Measurements from ENCODE around the gene SLC22A12.

The SLC22A12 gene

GRCh38 chr11:64563966-64564365 lies 27.1 kb upstream of the SLC22A12 start:
- DNase-seq (ENCODE audit: low spot score), result no peak

- DNase-seq (ENCODE audit: low spot score), result no peak
Observed at GRCh38 chr11:64564419-64564818, 26.6 kb upstream of the SLC22A12 start.

GRCh38 chr11:64564947-64565889 lies 25.8 kb upstream of the SLC22A12 start:
- DNase-seq (ENCODE audit: low spot score), result no peak

- peak; percentile 88 for DNase-seq (ENCODE audit: low spot score)
Observed at GRCh38 chr11:64566042-64566914, 24.7 kb upstream of the SLC22A12 start.

- no peak for DNase-seq (ENCODE audit: low spot score)
Observed at GRCh38 chr11:64566915-64567891, 23.8 kb upstream of the SLC22A12 start.

- no peak for DNase-seq (ENCODE audit: low spot score)
Observed at GRCh38 chr11:64568041-64568571, 22.9 kb upstream of the SLC22A12 start.

- no peak for DNase-seq (ENCODE audit: low spot score)
Observed at GRCh38 chr11:64568584-64569140, 22.4 kb upstream of the SLC22A12 start.

- DNase-seq (ENCODE audit: low spot score), result no peak
Observed at GRCh38 chr11:64569300-64569970, 21.6 kb upstream of the SLC22A12 start.

- DNase-seq (ENCODE audit: low spot score), result no peak
Observed at GRCh38 chr11:64570341-64570740, 20.7 kb upstream of the SLC22A12 start.

GRCh38 chr11:64571050-64571409 lies 20.0 kb upstream of the SLC22A12 start:
- DNase-seq (ENCODE audit: low spot score), result no peak

GRCh38 chr11:64571410-64572091 lies 19.5 kb upstream of the SLC22A12 start:
- no peak for DNase-seq (ENCODE audit: low spot score)

- no peak for DNase-seq (ENCODE audit: low spot score)
Observed at GRCh38 chr11:64572143-64572542, 18.9 kb upstream of the SLC22A12 start.

GRCh38 chr11:64577202-64577601 lies 13.8 kb upstream of the SLC22A12 start:
- DNase-seq (ENCODE audit: low spot score), result no peak

- DNase-seq (ENCODE audit: low spot score), result peak; percentile 93
Observed at GRCh38 chr11:64580412-64580811, 10.6 kb upstream of the SLC22A12 start.

GRCh38 chr11:64581057-64581523 lies 9.9 kb upstream of the SLC22A12 start:
- DNase-seq (ENCODE audit: low spot score), result peak; percentile 34

GRCh38 chr11:64582885-64583284 lies 8.1 kb upstream of the SLC22A12 start:
- DNase-seq (ENCODE audit: low spot score), result no peak

GRCh38 chr11:64583296-64584262 lies 7.4 kb upstream of the SLC22A12 start:
- peak; percentile 80 for DNase-seq (ENCODE audit: low spot score)

GRCh38 chr11:64585150-64585549 lies 5.9 kb upstream of the SLC22A12 start:
- peak; percentile 26 for DNase-seq (ENCODE audit: low spot score)

GRCh38 chr11:64586366-64586765 lies 4.7 kb upstream of the SLC22A12 start:
- DNase-seq (ENCODE audit: low spot score), result no peak

Measured in cerebellar cortex (tissue), 1 donor.